ENCODE results near the gene NT5E.
A peak's percentile ranks its signal among the peaks of the same experiment; 100 is the strongest.

Gene NT5E

DNA sequence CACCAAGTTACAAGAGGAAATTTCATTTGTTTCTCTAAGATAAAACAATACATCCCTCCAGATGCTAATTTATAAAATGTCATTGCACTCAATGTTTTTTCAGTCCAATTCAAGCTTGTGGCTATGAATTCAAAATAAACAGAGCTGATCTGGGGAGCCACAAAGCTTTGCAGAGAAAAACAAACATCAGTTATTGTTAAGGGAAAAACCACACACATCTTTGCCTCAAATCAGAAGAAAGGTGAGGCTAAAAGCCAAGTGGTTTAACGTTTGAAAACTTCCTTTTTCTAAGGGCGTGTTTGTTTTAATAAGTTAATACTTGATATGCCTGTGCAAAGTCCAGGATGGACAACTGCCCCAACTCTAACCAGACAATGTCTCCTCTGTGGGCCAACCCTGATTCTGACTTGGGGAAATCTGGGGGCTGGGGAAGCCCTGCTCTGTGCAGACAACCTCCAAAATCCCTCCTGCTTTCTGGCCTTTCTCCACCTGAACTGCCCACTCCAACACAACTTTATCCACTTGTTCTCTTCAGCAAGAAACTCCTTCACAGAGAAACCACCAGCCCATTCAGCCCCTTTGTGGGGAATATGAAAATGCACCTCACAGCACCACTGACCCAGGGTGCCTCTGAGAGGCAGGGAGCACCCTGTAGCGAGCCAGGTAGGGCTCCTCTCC is 44.6 kb upstream of the NT5E start:
- Histone ChIP-seq H2BK12ac (ENCODE audit: low read length) (no peak overlapping the region), H3K79me1 (ENCODE audit: low read length) (peaks cover 10% of the 10 kb centered on the region), H3K18ac (ENCODE audit: low read length) (no peak overlapping the region), H4K91ac (ENCODE audit: low read depth, low read length) (peak overlapping the region; percentile 39), H3K27me3 (ENCODE audit: insufficient read depth, low read length) (no peaks in the 10 kb centered on the region), H3K23ac (ENCODE audit: low read length) (no peak overlapping the region), H3K4me2 (ENCODE audit: low read length) (no peak overlapping the region), H3K79me2 (ENCODE audit: control insufficient read depth, insufficient read depth, low read length, poor library complexity) (no peaks in the 10 kb centered on the region), H3K4me3 (ENCODE audit: low read depth, low read length) (no peak overlapping the region), H3K4me1 (ENCODE audit: control insufficient read depth in 1 of 2, insufficient read depth in 2 of 2, low read length in 2 of 2) (peaks cover 21 to 24% of the 10 kb centered on the region in 2 experiments), H3K9me3 (ENCODE audit: insufficient read depth, low read depth, low read length) (no peaks in the 10 kb centered on the region), H2AK5ac (ENCODE audit: low read length) (no peak overlapping the region), H3K36me3 (ENCODE audit: control insufficient read depth in 1 of 2, insufficient read depth in 2 of 2, low read length in 2 of 2) (no peaks in the 10 kb centered on the region), H2AFZ (ENCODE audit: insufficient read depth, low read length, poor library complexity) (no peak overlapping the region), H3K14ac (ENCODE audit: low read length) (no peak overlapping the region), H2BK5ac (ENCODE audit: low read depth, low read length, poor library complexity) (no peak overlapping the region), H4K12ac (ENCODE audit: low read depth, low read length) (no peak overlapping the region), H2BK120ac (ENCODE audit: insufficient read depth, low read length, poor library complexity) (no peak overlapping the region), H3K9ac (ENCODE audit: low read length) (no peak overlapping the region), H4K8ac (ENCODE audit: low read depth, low read length) (no peak overlapping the region), H3K27ac (ENCODE audit: low read depth, low read length) (no peak overlapping the region), H3K4ac (ENCODE audit: low read depth, low read length) (no peak overlapping the region)
- no peak for DNase-seq
- no CpG with 5 or more reads among the region's 3 CpGs for WGBS (ENCODE audit: extremely low coverage, insufficient coverage, insufficient read length)

DNA sequence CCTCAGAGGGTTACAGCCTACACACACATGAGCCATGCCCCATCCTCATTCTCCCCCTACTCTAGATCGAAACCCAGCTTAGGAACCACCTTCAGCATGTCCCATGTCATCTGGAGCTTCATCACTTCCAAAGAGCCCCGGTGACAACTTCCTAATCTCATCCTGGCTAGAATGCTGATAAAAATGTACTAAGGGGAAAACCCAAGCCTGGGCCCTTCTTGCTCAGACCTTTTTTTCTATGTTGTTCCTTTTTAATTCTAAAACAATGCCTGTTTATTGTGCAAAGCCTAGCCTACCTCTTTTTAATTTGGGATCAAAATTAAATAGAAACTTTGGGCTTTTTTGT is 44.1 kb upstream of the NT5E start:
- H3K4me3 ChIP-seq (ENCODE audit: low read depth, low read length): no peak overlapping the region
- no peak overlapping the region for H2AK5ac ChIP-seq (ENCODE audit: low read length)
- peak overlapping the region; percentile 39 for H4K91ac ChIP-seq (ENCODE audit: low read depth, low read length)
- peak in 1 of 2 donors; percentile 13 for DNase-seq
- no peak overlapping the region for H3K4ac ChIP-seq (ENCODE audit: low read depth, low read length)
- no peak overlapping the region for H3K23ac ChIP-seq (ENCODE audit: low read length)
- peaks cover 21 to 24% of the 10 kb centered on the region in 2 experiments for H3K4me1 ChIP-seq (ENCODE audit: control insufficient read depth in 1 of 2, insufficient read depth in 2 of 2, low read length in 2 of 2)
- H3K18ac ChIP-seq (ENCODE audit: low read length): no peak overlapping the region
- H3K27ac ChIP-seq (ENCODE audit: low read depth, low read length): no peak overlapping the region
- H2BK120ac ChIP-seq (ENCODE audit: insufficient read depth, low read length, poor library complexity): no peak overlapping the region
- peaks cover 10% of the 10 kb centered on the region for H3K79me1 ChIP-seq (ENCODE audit: low read length)
- no peak overlapping the region for H2BK5ac ChIP-seq (ENCODE audit: low read depth, low read length, poor library complexity)
- H3K36me3 ChIP-seq (ENCODE audit: control insufficient read depth in 1 of 2, insufficient read depth in 2 of 2, low read length in 2 of 2): no peaks in the 10 kb centered on the region
- H2AFZ ChIP-seq (ENCODE audit: insufficient read depth, low read length, poor library complexity): no peak overlapping the region
- H4K12ac ChIP-seq (ENCODE audit: low read depth, low read length): no peak overlapping the region
- no peak overlapping the region for H4K8ac ChIP-seq (ENCODE audit: low read depth, low read length)
- no peak overlapping the region for H2BK12ac ChIP-seq (ENCODE audit: low read length)
- no peaks in the 10 kb centered on the region for H3K9me3 ChIP-seq (ENCODE audit: insufficient read depth, low read depth, low read length)
- H3K14ac ChIP-seq (ENCODE audit: low read length): no peak overlapping the region
- H3K4me2 ChIP-seq (ENCODE audit: low read length): no peak overlapping the region
- no peaks in the 10 kb centered on the region for H3K27me3 ChIP-seq (ENCODE audit: insufficient read depth, low read length)
- no CpG with 5 or more reads among the region's 2 CpGs for WGBS (ENCODE audit: extremely low coverage, insufficient coverage, insufficient read length)
- no peaks in the 10 kb centered on the region for H3K79me2 ChIP-seq (ENCODE audit: control insufficient read depth, insufficient read depth, low read length, poor library complexity)
- H3K9ac ChIP-seq (ENCODE audit: low read length): no peak overlapping the region

DNA sequence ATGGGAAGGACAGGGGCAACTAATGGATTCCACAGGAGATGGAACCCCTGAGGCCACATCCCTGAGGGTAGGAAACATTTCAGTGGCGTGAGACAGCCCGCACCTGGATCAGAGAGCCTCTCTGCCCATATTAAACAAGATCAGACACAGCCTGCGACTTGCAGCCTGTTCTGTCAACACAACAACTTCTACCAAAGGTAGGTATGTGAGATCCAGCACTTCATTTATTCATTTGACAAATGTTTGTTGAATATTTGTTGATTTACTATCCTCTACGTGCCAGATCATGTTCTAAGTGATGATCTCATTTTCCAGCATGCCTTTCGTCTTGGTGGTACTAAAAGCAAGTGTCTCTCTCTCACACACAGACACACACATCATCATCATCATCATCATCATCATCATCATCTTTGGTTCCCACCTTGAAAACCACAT is 43.2 kb upstream of the NT5E start:
- Histone ChIP-seq H3K18ac (ENCODE audit: low read length) (no peak overlapping the region), H2BK12ac (ENCODE audit: low read length) (no peak overlapping the region), H3K27ac (ENCODE audit: low read depth, low read length) (no peak overlapping the region), H4K91ac (ENCODE audit: low read depth, low read length) (no peak overlapping the region), H2AK5ac (ENCODE audit: low read length) (no peak overlapping the region), H3K4ac (ENCODE audit: low read depth, low read length) (no peak overlapping the region), H3K4me3 (ENCODE audit: low read depth, low read length) (no peak overlapping the region), H4K12ac (ENCODE audit: low read depth, low read length) (no peak overlapping the region), H4K8ac (ENCODE audit: low read depth, low read length) (no peak overlapping the region), H2BK5ac (ENCODE audit: low read depth, low read length, poor library complexity) (no peak overlapping the region), H3K23ac (ENCODE audit: low read length) (no peak overlapping the region), H3K4me1 (ENCODE audit: control insufficient read depth in 1 of 2, insufficient read depth in 2 of 2, low read length in 2 of 2) (peaks cover 18 to 21% of the 10 kb centered on the region in 2 experiments), H2AFZ (ENCODE audit: insufficient read depth, low read length, poor library complexity) (no peak overlapping the region), H3K14ac (ENCODE audit: low read length) (no peak overlapping the region), H3K27me3 (ENCODE audit: insufficient read depth, low read length) (no peaks in the 10 kb centered on the region), H3K79me1 (ENCODE audit: low read length) (peaks cover 10% of the 10 kb centered on the region), H3K9ac (ENCODE audit: low read length) (no peak overlapping the region), H3K79me2 (ENCODE audit: control insufficient read depth, insufficient read depth, low read length, poor library complexity) (no peaks in the 10 kb centered on the region), H3K36me3 (ENCODE audit: control insufficient read depth in 1 of 2, insufficient read depth in 2 of 2, low read length in 2 of 2) (no peaks in the 10 kb centered on the region), H3K4me2 (ENCODE audit: low read length) (no peak overlapping the region), H2BK120ac (ENCODE audit: insufficient read depth, low read length, poor library complexity) (no peak overlapping the region), H3K9me3 (ENCODE audit: insufficient read depth, low read depth, low read length) (no peaks in the 10 kb centered on the region)
- no CpG with 5 or more reads among the region's 5 CpGs for WGBS (ENCODE audit: extremely low coverage, insufficient coverage, insufficient read length)
- peak; percentile 96 to 99 for DNase-seq

DNA sequence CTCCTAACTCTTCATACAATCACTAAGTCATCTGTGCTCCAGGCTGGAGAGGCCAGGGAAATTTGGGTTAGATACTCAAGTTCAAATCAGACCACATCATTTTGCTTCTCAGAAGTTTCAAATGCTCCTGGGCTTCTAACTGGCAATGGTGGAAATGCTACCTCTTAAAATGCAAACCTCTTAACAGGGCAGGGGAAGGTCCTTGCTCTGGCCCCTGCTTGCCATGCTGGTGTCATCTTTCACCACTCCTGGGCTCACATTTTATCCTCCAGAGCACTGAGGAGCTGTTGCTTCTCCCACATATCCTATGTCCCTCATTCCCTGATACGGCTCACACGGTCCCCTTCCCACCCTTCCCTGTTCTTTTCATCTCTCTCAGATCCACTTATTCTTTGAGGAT is 41.8 kb upstream of the NT5E start:
- Histone ChIP-seq H3K27ac (ENCODE audit: low read depth, low read length) (no peak overlapping the region), H3K4me1 (ENCODE audit: control insufficient read depth in 1 of 2, insufficient read depth in 2 of 2, low read length in 2 of 2) (peaks cover 9 to 11% of the 10 kb centered on the region in 2 experiments), H3K18ac (ENCODE audit: low read length) (no peak overlapping the region), H2AK5ac (ENCODE audit: low read length) (no peak overlapping the region), H4K8ac (ENCODE audit: low read depth, low read length) (no peak overlapping the region), H3K79me2 (ENCODE audit: control insufficient read depth, insufficient read depth, low read length, poor library complexity) (no peaks in the 10 kb centered on the region), H2BK12ac (ENCODE audit: low read length) (no peak overlapping the region), H4K91ac (ENCODE audit: low read depth, low read length) (no peak overlapping the region), H3K27me3 (ENCODE audit: insufficient read depth, low read length) (no peaks in the 10 kb centered on the region), H3K4me3 (ENCODE audit: low read depth, low read length) (no peak overlapping the region), H3K23ac (ENCODE audit: low read length) (no peak overlapping the region), H2BK120ac (ENCODE audit: insufficient read depth, low read length, poor library complexity) (no peak overlapping the region), H3K9ac (ENCODE audit: low read length) (no peak overlapping the region), H3K36me3 (ENCODE audit: control insufficient read depth in 1 of 2, insufficient read depth in 2 of 2, low read length in 2 of 2) (no peaks in the 10 kb centered on the region), H3K14ac (ENCODE audit: low read length) (no peak overlapping the region), H3K79me1 (ENCODE audit: low read length) (peaks cover 7% of the 10 kb centered on the region), H3K4ac (ENCODE audit: low read depth, low read length) (no peak overlapping the region), H3K4me2 (ENCODE audit: low read length) (no peak overlapping the region), H4K12ac (ENCODE audit: low read depth, low read length) (no peak overlapping the region), H2AFZ (ENCODE audit: insufficient read depth, low read length, poor library complexity) (no peak overlapping the region), H2BK5ac (ENCODE audit: low read depth, low read length, poor library complexity) (no peak overlapping the region), H3K9me3 (ENCODE audit: insufficient read depth, low read depth, low read length) (no peaks in the 10 kb centered on the region)
- no CpG with 5 or more reads among the region's 2 CpGs for WGBS (ENCODE audit: extremely low coverage, insufficient coverage, insufficient read length)
- DNase-seq: no peak
